Measurements from ENCODE around the gene CREB5.

CREB5 gene

DNA sequence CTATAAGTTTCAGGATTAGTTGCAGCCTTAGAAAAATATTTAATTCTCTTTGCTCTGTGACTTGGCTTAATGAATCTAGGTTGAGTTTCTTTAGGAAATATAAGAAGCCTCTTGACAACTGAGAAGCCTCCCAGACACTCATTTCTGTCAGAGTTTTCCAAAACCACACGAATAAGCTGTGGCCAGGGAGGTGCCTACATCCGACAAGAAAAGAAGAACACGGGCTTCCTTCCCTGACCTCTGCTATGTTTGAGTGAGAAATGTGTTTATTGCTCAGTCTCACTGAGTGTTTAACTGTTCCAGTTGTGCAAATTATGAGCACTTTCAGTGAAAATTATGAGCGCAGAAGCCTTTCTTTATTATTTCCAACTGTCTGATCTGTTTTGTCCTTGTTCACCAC, 440.8 kb downstream of the CREB5 start:
- no peak overlapping the region for H2AFZ ChIP-seq (ENCODE audit: low read depth, low read length)
- H4K20me1 ChIP-seq (ENCODE audit: insufficient read depth, low read length), result no peaks in the 10 kb centered on the region
- no peak overlapping the region for H3K9ac ChIP-seq (ENCODE audit: low read depth, low read length)
- H3K9me3 ChIP-seq (ENCODE audit: insufficient read depth, low read length, severe bottlenecking), result no peaks in the 10 kb centered on the region
- ATAC-seq (ENCODE audit: insufficient read depth, low read depth) (no peak), DNase-seq (no peak)
- no peaks in the 10 kb centered on the region for H3K36me3 ChIP-seq (ENCODE audit: insufficient read depth, low read length)
- TF ChIP-seq CTCF (IDR thresholded peaks at IDR 0.05; ENCODE audit: borderline replicate concordance, extremely low read depth, low read length, poor library complexity, severe bottlenecking) (no peak), EZH2 (IDR thresholded peaks at IDR 0.05; ENCODE audit: borderline replicate concordance, low read depth, low read length, severe bottlenecking) (no peak)
- H3K79me2 ChIP-seq (ENCODE audit: insufficient read depth, low read length), result no peaks in the 10 kb centered on the region
- no peak overlapping the region for H3K27ac ChIP-seq (ENCODE audit: low read length)
- no peak overlapping the region for H3K4me3 ChIP-seq (ENCODE audit: low read depth in 1 of 2, low read length in 2 of 2)
- no peak overlapping the region for H3K4me2 ChIP-seq (ENCODE audit: insufficient read depth, low read length)
- H3K4me1 ChIP-seq (ENCODE audit: insufficient read depth, low read length), result no peaks in the 10 kb centered on the region
- H3K27me3 ChIP-seq (ENCODE audit: insufficient read depth, low read length, poor library complexity), result peaks cover 5% of the 10 kb centered on the region

GRCh38 chr7:28853834-28854749, 441.8 kb downstream of the CREB5 start:
- Histone ChIP-seq H3K36me3 (ENCODE audit: insufficient read depth, low read length) (no peaks in the 10 kb centered on the region), H3K79me2 (ENCODE audit: insufficient read depth, low read length) (no peaks in the 10 kb centered on the region), H3K27ac (ENCODE audit: low read length) (no peak overlapping the region), H3K9me3 (ENCODE audit: insufficient read depth, low read length, severe bottlenecking) (no peaks in the 10 kb centered on the region), H3K4me3 (ENCODE audit: low read depth in 1 of 2, low read length in 2 of 2) (no peak overlapping the region), H3K9ac (ENCODE audit: low read depth, low read length) (no peak overlapping the region), H3K4me2 (ENCODE audit: insufficient read depth, low read length) (no peak overlapping the region), H4K20me1 (ENCODE audit: insufficient read depth, low read length) (no peaks in the 10 kb centered on the region), H2AFZ (ENCODE audit: low read depth, low read length) (no peak overlapping the region), H3K4me1 (ENCODE audit: insufficient read depth, low read length) (no peaks in the 10 kb centered on the region), H3K27me3 (ENCODE audit: insufficient read depth, low read length, poor library complexity) (peaks cover 5% of the 10 kb centered on the region)
- ATAC-seq (ENCODE audit: insufficient read depth, low read depth) (peak; percentile 81), DNase-seq (peak; percentile 40)
- TF ChIP-seq EZH2 (IDR thresholded peaks at IDR 0.05; ENCODE audit: borderline replicate concordance, low read depth, low read length, severe bottlenecking), result no peak
- peak; percentile 39 for TF ChIP-seq CTCF (IDR thresholded peaks at IDR 0.05; ENCODE audit: borderline replicate concordance, extremely low read depth, low read length, poor library complexity, severe bottlenecking)

- Histone ChIP-seq H3K27me3 (ENCODE audit: insufficient read depth, low read length, poor library complexity) (peaks cover 5% of the 10 kb centered on the region), H2AFZ (ENCODE audit: low read depth, low read length) (no peak overlapping the region), H3K36me3 (ENCODE audit: insufficient read depth, low read length) (no peaks in the 10 kb centered on the region), H3K4me2 (ENCODE audit: insufficient read depth, low read length) (no peak overlapping the region), H4K20me1 (ENCODE audit: insufficient read depth, low read length) (no peaks in the 10 kb centered on the region), H3K4me1 (ENCODE audit: insufficient read depth, low read length) (no peaks in the 10 kb centered on the region), H3K9ac (ENCODE audit: low read depth, low read length) (no peak overlapping the region), H3K27ac (ENCODE audit: low read length) (no peak overlapping the region), H3K4me3 (ENCODE audit: low read depth in 1 of 2, low read length in 2 of 2) (no peak overlapping the region), H3K9me3 (ENCODE audit: insufficient read depth, low read length, severe bottlenecking) (no peaks in the 10 kb centered on the region), H3K79me2 (ENCODE audit: insufficient read depth, low read length) (no peaks in the 10 kb centered on the region)
- DNase-seq (no peak), ATAC-seq (ENCODE audit: insufficient read depth, low read depth) (no peak)
- TF ChIP-seq EZH2 (IDR thresholded peaks at IDR 0.05; ENCODE audit: borderline replicate concordance, low read depth, low read length, severe bottlenecking) (no peak), CTCF (IDR thresholded peaks at IDR 0.05; ENCODE audit: borderline replicate concordance, extremely low read depth, low read length, poor library complexity, severe bottlenecking) (no peak)
Measured at GRCh38 chr7:28854750-28855074, 442.4 kb downstream of the CREB5 start.

All from DND-41 (cell line).